Measurements from ENCODE around the gene SNTB2.

DNA sequence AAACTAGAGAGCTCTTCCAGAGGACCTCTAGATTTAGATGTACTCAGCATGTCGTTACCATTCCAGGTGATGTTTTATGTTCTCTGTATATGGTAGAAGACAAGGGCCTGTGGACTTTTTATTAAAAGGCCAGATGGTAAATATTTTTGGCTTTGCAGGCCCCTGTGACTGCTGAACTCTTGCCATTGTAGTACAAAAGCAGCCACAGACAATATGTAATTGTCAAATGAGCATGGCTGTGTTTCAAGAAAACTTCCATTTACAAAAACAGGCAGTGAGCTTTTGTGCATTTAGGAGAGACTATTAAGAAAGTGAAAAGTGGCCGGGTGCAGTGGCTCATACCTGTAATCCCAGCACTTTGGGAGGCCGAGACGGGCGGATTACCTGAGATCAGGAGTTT, 157.2 kb downstream of the SNTB2 start:
- TF ChIP-seq EP300 (IDR thresholded peaks at IDR 0.05) (no peak), POLR2A (IDR thresholded peaks at IDR 0.05) (no peak)
- TF ChIP-seq, protein P1, sequence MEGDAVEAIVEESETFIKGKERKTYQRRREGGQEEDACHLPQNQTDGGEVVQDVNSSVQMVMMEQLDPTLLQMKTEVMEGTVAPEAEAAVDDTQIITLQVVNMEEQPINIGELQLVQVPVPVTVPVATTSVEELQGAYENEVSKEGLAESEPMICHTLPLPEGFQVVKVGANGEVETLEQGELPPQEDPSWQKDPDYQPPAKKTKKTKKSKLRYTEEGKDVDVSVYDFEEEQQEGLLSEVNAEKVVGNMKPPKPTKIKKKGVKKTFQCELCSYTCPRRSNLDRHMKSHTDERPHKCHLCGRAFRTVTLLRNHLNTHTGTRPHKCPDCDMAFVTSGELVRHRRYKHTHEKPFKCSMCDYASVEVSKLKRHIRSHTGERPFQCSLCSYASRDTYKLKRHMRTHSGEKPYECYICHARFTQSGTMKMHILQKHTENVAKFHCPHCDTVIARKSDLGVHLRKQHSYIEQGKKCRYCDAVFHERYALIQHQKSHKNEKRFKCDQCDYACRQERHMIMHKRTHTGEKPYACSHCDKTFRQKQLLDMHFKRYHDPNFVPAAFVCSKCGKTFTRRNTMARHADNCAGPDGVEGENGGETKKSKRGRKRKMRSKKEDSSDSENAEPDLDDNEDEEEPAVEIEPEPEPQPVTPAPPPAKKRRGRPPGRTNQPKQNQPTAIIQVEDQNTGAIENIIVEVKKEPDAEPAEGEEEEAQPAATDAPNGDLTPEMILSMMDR (IDR thresholded peaks at IDR 0.05), result no peak
